VCaP (cell line): ENCODE measurements around the gene TICRR.
A peak's percentile ranks its signal among the peaks of the same experiment; 100 is the strongest.

Source experiments
- H3K27ac ChIP-seq: fragments of 450-650 bp; 2 replicates; pipeline ENCODE4 v1.5.1; 2017
- TF ChIP-seq, protein P1 (sequence below): fragments of 450-650 bp; conservative IDR thresholded peaks from 2 replicates; pipeline ENCODE4 v1.5.1; 2017; ENCODE audit warnings: mild to moderate bottlenecking, moderate library complexity

TICRR gene

DNA sequence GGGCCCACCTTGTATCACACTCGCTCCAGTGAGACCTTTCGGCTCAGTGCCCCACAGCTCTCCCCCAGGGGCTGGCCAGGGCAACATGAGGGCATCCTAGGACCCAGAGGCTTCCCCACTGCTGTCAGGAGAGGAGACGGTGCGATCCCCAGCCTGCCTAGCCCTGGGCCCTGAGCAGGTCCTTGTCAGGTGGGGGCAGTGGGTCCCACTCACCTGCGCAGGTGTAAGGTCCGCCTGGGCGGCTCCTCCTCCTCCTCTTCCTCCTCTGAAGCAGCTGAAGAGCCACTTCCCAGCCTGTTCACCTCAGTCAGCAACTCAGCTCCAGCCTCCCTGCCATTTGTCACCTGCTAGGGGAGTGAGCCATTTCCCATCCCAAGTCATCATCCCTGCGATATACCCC, 70.4 kb downstream of the TICRR start:
- H3K27ac ChIP-seq = no peak overlapping the region
- TF ChIP-seq, protein P1, sequence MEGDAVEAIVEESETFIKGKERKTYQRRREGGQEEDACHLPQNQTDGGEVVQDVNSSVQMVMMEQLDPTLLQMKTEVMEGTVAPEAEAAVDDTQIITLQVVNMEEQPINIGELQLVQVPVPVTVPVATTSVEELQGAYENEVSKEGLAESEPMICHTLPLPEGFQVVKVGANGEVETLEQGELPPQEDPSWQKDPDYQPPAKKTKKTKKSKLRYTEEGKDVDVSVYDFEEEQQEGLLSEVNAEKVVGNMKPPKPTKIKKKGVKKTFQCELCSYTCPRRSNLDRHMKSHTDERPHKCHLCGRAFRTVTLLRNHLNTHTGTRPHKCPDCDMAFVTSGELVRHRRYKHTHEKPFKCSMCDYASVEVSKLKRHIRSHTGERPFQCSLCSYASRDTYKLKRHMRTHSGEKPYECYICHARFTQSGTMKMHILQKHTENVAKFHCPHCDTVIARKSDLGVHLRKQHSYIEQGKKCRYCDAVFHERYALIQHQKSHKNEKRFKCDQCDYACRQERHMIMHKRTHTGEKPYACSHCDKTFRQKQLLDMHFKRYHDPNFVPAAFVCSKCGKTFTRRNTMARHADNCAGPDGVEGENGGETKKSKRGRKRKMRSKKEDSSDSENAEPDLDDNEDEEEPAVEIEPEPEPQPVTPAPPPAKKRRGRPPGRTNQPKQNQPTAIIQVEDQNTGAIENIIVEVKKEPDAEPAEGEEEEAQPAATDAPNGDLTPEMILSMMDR = no peak

DNA sequence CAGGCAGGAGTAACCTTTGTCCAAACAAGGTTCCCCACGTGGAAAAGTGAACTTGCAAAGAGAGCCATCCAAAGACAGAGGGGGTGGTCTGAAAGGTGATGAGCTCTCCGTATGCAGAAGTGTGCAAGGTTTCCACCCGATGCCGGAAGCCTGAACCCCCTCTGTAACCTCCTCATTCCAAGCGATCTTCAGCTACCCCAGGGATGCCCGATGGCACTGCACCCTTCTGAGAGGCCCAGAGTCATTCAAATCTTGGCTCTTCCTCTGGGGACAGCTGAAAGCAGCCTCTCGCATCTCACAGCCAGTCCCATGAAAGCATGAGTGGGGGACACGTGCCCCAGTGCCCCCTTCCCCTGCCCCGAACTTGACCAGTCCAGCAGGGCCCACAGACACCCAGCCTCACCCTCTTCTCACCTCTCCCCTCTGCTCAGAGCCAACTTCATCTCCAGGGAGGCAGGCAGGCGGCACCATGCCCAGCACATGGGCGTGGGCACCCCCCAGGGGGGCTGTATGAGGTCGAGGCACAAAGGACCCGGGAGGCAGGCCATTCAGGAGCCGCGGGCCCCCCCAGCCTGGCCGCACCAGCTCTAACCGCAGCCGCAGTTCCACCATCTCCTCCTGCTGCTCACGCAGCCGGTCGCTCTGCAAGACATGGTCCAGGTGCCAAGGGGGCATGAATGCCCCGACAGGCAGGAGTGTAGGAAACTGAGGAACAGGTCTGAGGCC, 71.3 kb downstream of the TICRR start:
- no peak overlapping the region; the same call in 1 of the 2 replicates for H3K27ac ChIP-seq
- TF ChIP-seq, protein P1 = no peak

DNA sequence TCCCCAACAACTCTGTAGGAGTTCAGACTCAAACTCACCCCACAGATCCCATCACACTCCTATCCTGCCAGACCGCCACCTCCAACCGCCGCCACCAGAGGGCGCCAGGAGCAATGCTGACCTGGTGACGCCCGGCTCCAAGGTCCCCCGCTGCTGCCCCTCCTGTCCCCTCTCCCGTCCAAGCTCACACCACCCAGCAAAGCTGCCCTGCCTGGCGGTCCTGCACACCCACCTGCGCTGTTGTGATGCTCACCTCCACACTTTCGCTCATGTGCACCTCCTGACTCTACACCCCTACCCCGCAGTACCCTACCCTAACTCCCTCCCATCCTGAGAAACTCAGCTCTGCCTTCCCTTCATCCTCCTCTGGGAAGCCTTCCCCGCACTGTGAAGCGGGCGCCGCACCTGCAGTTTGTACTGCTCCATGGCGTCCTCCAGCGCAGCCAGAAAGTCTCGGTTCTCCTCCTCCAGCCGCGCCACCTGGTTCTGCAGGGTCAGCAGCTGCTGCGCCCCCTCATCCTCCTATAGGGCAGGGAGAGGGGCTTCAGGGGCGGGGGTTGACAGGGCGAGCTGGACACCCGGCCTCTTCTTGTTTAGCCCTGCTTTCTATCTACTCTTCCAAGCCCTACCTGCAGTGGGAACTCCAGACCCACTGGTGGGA, 72.1 kb downstream of the TICRR start:
- H3K27ac ChIP-seq = peak overlapping the region; percentile 17; the same call in 1 of the 2 replicates

DNA sequence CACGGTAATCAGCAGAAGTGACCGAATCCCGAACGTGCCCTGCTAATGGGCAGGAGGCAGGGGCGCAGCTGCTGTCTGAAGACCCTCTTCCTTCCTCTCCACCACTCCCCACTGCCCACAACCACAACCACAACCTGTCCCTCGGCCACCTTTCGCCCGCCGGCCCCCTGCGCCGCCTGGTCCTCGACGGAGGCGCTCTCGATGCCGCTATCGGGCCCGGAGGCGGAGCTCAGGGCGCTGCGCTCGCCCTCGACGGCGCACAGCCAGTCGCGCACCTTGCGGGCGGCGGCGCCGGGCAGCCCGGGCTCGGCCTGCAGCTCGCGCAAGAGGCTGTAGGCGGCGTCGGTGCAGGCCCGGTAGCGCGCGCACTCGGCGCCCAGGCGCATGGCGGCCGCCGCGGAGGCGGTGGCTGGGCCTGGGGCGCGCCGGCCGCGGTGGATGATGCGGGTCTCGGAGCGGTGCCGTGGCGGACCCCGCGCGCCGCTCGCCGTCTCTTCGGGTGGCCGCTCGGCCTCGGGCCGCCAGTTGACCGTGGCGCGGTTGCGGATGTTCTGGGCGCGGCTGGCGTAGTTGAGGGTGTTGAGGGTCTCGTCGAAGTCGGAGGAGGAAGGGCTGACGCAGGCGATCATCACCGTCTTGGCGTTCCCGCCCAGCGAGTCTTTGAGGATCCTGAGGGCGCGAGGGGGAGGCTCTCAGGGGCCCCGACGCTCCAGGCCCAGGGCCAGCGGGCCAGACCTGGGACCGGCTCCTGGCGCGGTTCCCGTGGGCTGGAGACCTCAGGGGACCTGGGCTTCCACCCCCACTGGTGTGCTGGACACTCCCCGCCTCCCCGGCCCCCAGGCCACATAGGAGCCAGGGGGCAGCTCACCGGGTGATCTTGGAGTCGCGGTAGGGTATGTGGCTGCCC, 73.1 kb downstream of the TICRR start:
- no peak overlapping the region for H3K27ac ChIP-seq

More for the DNA sequence above, 72.1 kb downstream of the TICRR start:
- TF ChIP-seq, protein P1 = peak; percentile 99

DNA sequence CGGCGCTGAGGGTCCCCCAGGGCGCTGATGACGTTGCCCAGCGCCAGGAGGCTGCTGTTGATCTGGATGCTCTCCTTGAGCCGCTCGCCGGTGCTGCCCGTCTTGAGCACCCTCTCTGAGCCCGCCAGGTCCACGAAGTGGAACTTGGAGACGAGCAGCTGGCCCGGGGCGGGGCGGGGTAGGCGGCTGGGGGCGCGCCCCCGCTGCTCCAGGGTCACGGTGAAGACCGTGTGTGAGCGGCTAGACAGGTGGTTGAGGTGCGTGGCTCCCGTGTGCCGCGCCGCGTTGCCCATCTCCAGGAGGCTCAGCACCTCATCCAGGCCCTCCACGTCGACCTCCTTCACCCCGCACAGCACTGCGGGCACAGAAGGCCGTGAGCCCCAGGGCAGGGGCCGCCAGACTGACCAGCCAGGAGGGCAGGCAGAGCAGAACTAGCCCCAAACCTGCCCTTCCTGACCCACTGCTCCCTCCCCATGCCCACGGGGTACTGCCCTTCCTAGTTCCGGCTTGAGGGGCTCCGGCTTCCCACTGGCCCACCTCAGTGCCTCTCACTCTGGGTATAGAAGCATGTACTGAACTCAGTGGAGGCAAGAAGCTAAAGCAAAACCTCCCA, 73.8 kb downstream of the TICRR start:
- TF ChIP-seq, protein P1 = no peak
- no peak overlapping the region for H3K27ac ChIP-seq

More for the DNA sequence above, 73.1 kb downstream of the TICRR start:
- TF ChIP-seq, protein P1 = no peak

DNA sequence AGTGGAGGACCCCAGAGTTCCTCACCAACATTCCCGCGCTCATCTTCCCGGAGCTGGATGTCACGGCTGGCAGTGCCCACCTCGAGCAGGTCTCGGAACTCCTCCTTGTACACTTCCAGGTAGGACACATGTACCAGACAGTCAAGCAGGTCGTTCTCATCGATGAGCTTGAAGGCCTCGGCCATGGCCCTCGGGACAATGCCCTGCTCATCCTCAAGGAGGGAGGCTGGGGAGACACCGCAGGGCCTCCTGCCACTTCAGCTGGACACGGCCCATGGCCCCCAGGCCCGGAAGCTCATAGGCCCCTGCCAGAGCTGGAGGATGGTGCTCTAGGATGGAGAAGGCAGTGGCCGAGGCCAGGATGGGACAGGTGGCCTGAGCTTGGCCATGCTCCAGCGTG, 74.4 kb downstream of the TICRR start:
- H3K27ac ChIP-seq = no peak overlapping the region
- TF ChIP-seq, protein P1 = no peak

DNA sequence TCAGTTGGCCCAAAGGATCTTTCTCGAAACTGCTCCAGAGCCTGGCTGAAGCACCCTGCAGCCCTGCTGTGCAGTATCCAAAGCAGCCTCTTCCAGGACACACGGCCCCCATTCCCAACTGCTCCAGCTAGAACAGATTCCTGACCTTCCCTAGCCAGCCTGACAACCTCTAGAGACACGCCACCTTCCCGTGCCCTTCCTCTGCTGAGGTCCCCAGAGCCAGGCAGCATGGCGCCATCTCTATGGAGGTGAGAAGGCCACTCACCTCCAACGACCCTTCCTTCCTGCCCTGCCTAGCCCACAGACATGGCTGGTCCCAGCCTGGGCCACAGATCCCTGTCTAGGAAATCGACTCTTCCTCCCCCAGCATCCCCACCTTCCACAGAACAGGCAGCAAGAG, 76.9 kb downstream of the TICRR start:
- TF ChIP-seq, protein P1 = no peak
- H3K27ac ChIP-seq = no peak overlapping the region
